Left lung (tissue), 10 donors: ENCODE results near the gene SNX15. TPM values are rescaled to one million over a fixed set of nuclear protein-coding genes. Genes with fewer than 3 reads are reported as not detected.

Source experiments
- ATAC-seq: fragments of 200-7000 bp; cut with Tn5 transposase; one replicate; pipeline ENCODE4 v1.9.1; 2020; ENCODE audit warnings: moderate library complexity
- DNase-seq, 4 donors: peaks; one replicate each; pipeline ENCODE4 v3.0.0-alpha.2; 2013 to 2020
- H3K27ac ChIP-seq, 2 donors: fragments of 200-600 bp; sonication (generic) in 1 of 2; one replicate each; pipeline versions ENCODE4 v1.5.0 to v1.8.0; 2020 to 2021
- H3K27me3 ChIP-seq, 2 donors: fragments of 200-600 bp; sonication (generic) in 1 of 2; one replicate each; pipeline versions ENCODE4 v1.5.0 to v1.8.0; 2020 to 2021
- H3K36me3 ChIP-seq, 2 donors: fragments of 200-600 bp; sonication (generic) in 1 of 2; one replicate each; pipeline versions ENCODE4 v1.5.0 to v1.8.0; 2020 to 2021
- H3K4me1 ChIP-seq, 2 donors: fragments of 200-600 bp; one replicate each; pipeline ENCODE4 v1.8.0; 2021
- H3K4me3 ChIP-seq, 2 donors: fragments of 200-600 bp; sonication (generic) in 1 of 2; one replicate each; pipeline versions ENCODE4 v1.5.0 to v1.8.0; 2020 to 2021; ENCODE audit warnings: mild to moderate bottlenecking in 1 of 2
- H3K9me3 ChIP-seq, 2 donors: fragments of 200-600 bp; sonication (generic) in 1 of 2; one replicate each; pipeline versions ENCODE4 v1.5.0 to v1.8.0; 2020 to 2021
- CTCF ChIP-seq, 2 donors: fragments of 200-600 bp; sonication (generic) in 1 of 2; IDR thresholded peaks; one replicate each; pipeline versions ENCODE4 v1.5.0 to v1.8.0; 2021; ENCODE audit warnings: antibody characterized with exemption in 2 of 2
- intact Hi-C, 2 donors: fragments of 100-400 bp; cut with DNase I; formaldehyde crosslinking; loops; one replicate each; pipeline versions ENCODE4 v1.11.2 to v1.14.2; 2022
- polyA plus RNA-seq, 6 donors: library from polyadenylated mRNA; unstranded; fragments of 120-200 nt; gene quantifications; one replicate each; pipeline ENCODE4 v1.2.1, GENCODE V29; 2013; ENCODE audit not compliant: insufficient read length in 6 of 6
- total RNA-seq, 2 donors: library from RNA; stranded (reverse); fragmentation: NEBNext Ultra II Directional; extraction: Animal tissue kit (Norgen Biotek cat#: 25700); gene quantifications; one replicate each; pipeline ENCODE4 v1.2.1, GENCODE V29; 2021
- donor health status: DM: no; HTN: yes; CAD: no.
- donor health status: DM: no; HTN: no; CAD: no.

Gene SNX15
- total and polyA plus RNA-seq, 8 donors, result 22.0 to 27.4 (median 23.3) TPM

- Histone ChIP-seq H3K9me3 (no peaks in the 10 kb centered on the region), H3K27ac (peak within 1 kb of the TSS; percentile 90 to 92), H3K4me3 (peak within 1 kb of the TSS; percentile 79 to 85), H3K27me3 (no peaks in the 10 kb centered on the region), H3K36me3 (peaks cover 0 to 40% of the 10 kb centered on the region in 2 donors), H3K4me1 (peaks cover 9 to 27% of the 10 kb centered on the region in 2 donors)
- TF ChIP-seq CTCF (IDR thresholded peaks at IDR 0.05), result no peak
- peak; percentile 94 to 98 (median 96) for DNase-seq
- ATAC-seq, result peak; percentile 96
- intact Hi-C loops, result no loop called here
Observed at GRCh38 chr11:65083834-65084597, 56.8 kb downstream of the SNX15 start, which contains the start of the genes CDCA5 and ZFPL1. TSS of gene CDCA5 (minus strand) at chr11:65084040. CDS start at chr11:65083978, 62 bp downstream. TSS of gene ZFPL1 (plus strand) at chr11:65084222. CDS start at chr11:65084699, 477 bp downstream.

GRCh38 chr11:65084598-65085375 is 57.5 kb downstream of the SNX15 start:
- peak overlapping the region; percentile 79 to 85 for H3K4me3 ChIP-seq
- no peak for ATAC-seq
- TF ChIP-seq CTCF (IDR thresholded peaks at IDR 0.05), result no peak
- intact Hi-C loops, result no loop called here
- peaks cover 0 to 48% of the 10 kb centered on the region in 2 donors for H3K36me3 ChIP-seq
- H3K4me1 ChIP-seq, result peaks cover 9 to 27% of the 10 kb centered on the region in 2 donors
- no peaks in the 10 kb centered on the region for H3K9me3 ChIP-seq
- DNase-seq, result no peak
- H3K27ac ChIP-seq, result peak overlapping the region; percentile 90 to 92
- H3K27me3 ChIP-seq, result no peaks in the 10 kb centered on the region

GRCh38 chr11:65085446-65085845 is 58.2 kb downstream of the SNX15 start:
- peak overlapping the region in 1 of 2 donors; percentile 90 for H3K27ac ChIP-seq
- H3K36me3 ChIP-seq, result peaks cover 0 to 52% of the 10 kb centered on the region in 2 donors
- ATAC-seq (no peak), DNase-seq (no peak)
- no peaks in the 10 kb centered on the region for H3K27me3 ChIP-seq
- no peak for TF ChIP-seq CTCF (IDR thresholded peaks at IDR 0.05)
- intact Hi-C loops, result no loop called here
- no peak overlapping the region for H3K4me3 ChIP-seq
- no peaks in the 10 kb centered on the region for H3K9me3 ChIP-seq
- H3K4me1 ChIP-seq, result peaks cover 9 to 27% of the 10 kb centered on the region in 2 donors

GRCh38 chr11:65086809-65087208 is 59.6 kb downstream of the SNX15 start:
- no peak for ATAC-seq
- H3K4me1 ChIP-seq, result peaks cover 9 to 27% of the 10 kb centered on the region in 2 donors
- no peak overlapping the region for H3K27ac ChIP-seq
- no peak overlapping the region for H3K4me3 ChIP-seq
- no peak for TF ChIP-seq CTCF (IDR thresholded peaks at IDR 0.05)
- H3K27me3 ChIP-seq, result no peaks in the 10 kb centered on the region
- peaks cover 0 to 52% of the 10 kb centered on the region in 2 donors for H3K36me3 ChIP-seq
- intact Hi-C loops, result no loop called here
- no peak for DNase-seq
- H3K9me3 ChIP-seq, result no peaks in the 10 kb centered on the region

- Histone ChIP-seq H3K27ac (no peak overlapping the region), H3K4me3 (no peak overlapping the region), H3K27me3 (no peaks in the 10 kb centered on the region), H3K4me1 (peaks cover 9 to 27% of the 10 kb centered on the region in 2 donors), H3K9me3 (no peaks in the 10 kb centered on the region), H3K36me3 (peaks cover 0 to 52% of the 10 kb centered on the region in 2 donors)
- intact Hi-C loops, result no loop called here
- no peak for DNase-seq
- no peak for ATAC-seq
- no peak for TF ChIP-seq CTCF (IDR thresholded peaks at IDR 0.05)
Observed at GRCh38 chr11:65087216-65087615, 60.0 kb downstream of the SNX15 start.
